Caco-2 (cell line): Measurements from ENCODE around the gene ULBP1. TPM values are rescaled to one million over a fixed set of nuclear protein-coding genes. Genes with fewer than 3 reads are reported as not detected.
"Not testable (repeated sequence)": the region's sequence is repeated elsewhere in the genome, so short reads cannot be mapped to it uniquely, and the experiment has no call there.

Experiments used
- BruUV-seq: library from RNA; stranded (reverse); fragments of 400-500 nt; replicated peaks from 2 replicates; lab custom pipeline; 2021; lab: Mats Ljungman, UMichigan
- CTCF ChIA-PET: fragments of 300-600 bp; sonication (Branson Sonifier 250); formaldehyde crosslinking; loops from one replicate; lab custom pipeline; 2022; ENCODE audit warnings: antibody characterized with exemption; lab: Charles Lee
- POLR2A ChIA-PET: fragments of 300-600 bp; sonication (Branson Sonifier 250); formaldehyde crosslinking; loops from one replicate; lab custom pipeline; 2022; ENCODE audit warnings: antibody characterized with exemption; lab: Charles Lee
- DNase-seq, 2 experiments: peaks; one replicate each; pipeline versions ENCODE4 v3.0.0 to v3.0.0-alpha.2; 2020 to 2022
- H3K27me3 ChIP-seq: replicated peaks from 2 replicates; pipeline ENCODE4 v1.6.0; 2011; ENCODE audit warnings: low read length; ENCODE audit not compliant: control insufficient read depth, insufficient read depth
- H3K36me3 ChIP-seq: 2 replicates; pipeline ENCODE4 v1.5.1; 2011; ENCODE audit warnings: low read length; ENCODE audit not compliant: control insufficient read depth, insufficient read depth
- H3K4me1 ChIP-seq: fragments of 250-450 bp; sonication (Bioruptor Pico); 2 replicates; pipeline ENCODE4 v1.5.1; 2020; ENCODE audit warnings: mild to moderate bottlenecking
- H3K4me3 ChIP-seq: 2 replicates; pipeline ENCODE4 v1.5.1; 2011; ENCODE audit warnings: low read depth, mild to moderate bottlenecking, control low read depth, low read length
- H3K9me3 ChIP-seq: fragments of 250-450 bp; sonication (Bioruptor Pico); 2 replicates; pipeline ENCODE4 v1.5.1; 2020; ENCODE audit warnings: mild to moderate bottlenecking, moderate library complexity
- H3K27ac Mint-ChIP-seq: one replicate; pipeline ENCODE4 v1.8.0; 2022; ENCODE audit warnings: mixed read lengths; ENCODE audit not compliant: unreplicated experiment
- H3K27me3 Mint-ChIP-seq: one replicate; pipeline ENCODE4 v1.8.0; 2022; ENCODE audit warnings: mixed read lengths; ENCODE audit not compliant: insufficient read depth, unreplicated experiment
- H3K36me3 Mint-ChIP-seq: one replicate; pipeline ENCODE4 v1.8.0; 2022; ENCODE audit warnings: mild to moderate bottlenecking, mixed read lengths; ENCODE audit not compliant: insufficient read depth, unreplicated experiment
- H3K4me1 Mint-ChIP-seq: one replicate; pipeline ENCODE4 v1.8.0; 2022; ENCODE audit warnings: low read depth, mixed read lengths; ENCODE audit not compliant: unreplicated experiment
- H3K4me3 Mint-ChIP-seq: one replicate; pipeline ENCODE4 v1.8.0; 2022; ENCODE audit warnings: mild to moderate bottlenecking, moderate library complexity, mixed read lengths; ENCODE audit not compliant: unreplicated experiment
- H3K9me3 Mint-ChIP-seq: one replicate; pipeline ENCODE4 v1.8.0; 2022; ENCODE audit warnings: mixed read lengths; ENCODE audit not compliant: unreplicated experiment
- intact Hi-C: fragments of 100-400 bp; cut with micrococcal nuclease; formaldehyde crosslinking; loops from one replicate; pipeline ENCODE4 v1.10.0; 2022; ENCODE audit not compliant: unreplicated experiment
- total RNA-seq: library from RNA; stranded (reverse); gene quantifications from 2 replicates; pipeline ENCODE4 v1.2.3, GENCODE V29; 2022
- TF ChIP-seq, protein P1 (sequence below), 2 experiments: fragments of 200-600 bp in 1 of 2; IDR thresholded peaks; 1 replicate in 1 of 2; 2 replicates in 1 of 2; pipeline versions ENCODE4 v1.5.1 to v1.8.0; 2011 to 2022; ENCODE audit warnings: antibody characterized with exemption in 1 of 2, control low read depth in 1 of 2, inconsistent platforms in 1 of 2, low read depth in 1 of 2, low read length in 1 of 2, mild to moderate bottlenecking in 1 of 2, moderate library complexity in 1 of 2; ENCODE audit not compliant: insufficient read depth in 1 of 2, severe bottlenecking in 1 of 2, unreplicated experiment in 1 of 2

Gene ULBP1
- total RNA-seq, 1 experiment from 2014 or later: 7.7 TPM

GRCh38 chr6:149935668-149936067 lies 28.1 kb upstream of the ULBP1 start:
- peaks cover 7% of the 10 kb centered on the region for H3K4me1 Mint-ChIP-seq
- H3K4me3 ChIP-seq: no peak overlapping the region
- peaks cover 32% of the 10 kb centered on the region for H3K27me3 Mint-ChIP-seq
- intact Hi-C loops: loop anchor here (10.0 kb wide), 1 partner anchor 399 kb away; no protein-coding TSS in a partner anchor
- ChIA-PET CTCF (no interaction called here), POLR2A (no interaction called here)
- DNase-seq: no peak
- no peaks in the 10 kb centered on the region for H3K36me3 Mint-ChIP-seq
- no TSS peak for BruUV-seq
- no peaks in the 10 kb centered on the region for H3K4me1 ChIP-seq
- TF ChIP-seq, protein P1, sequence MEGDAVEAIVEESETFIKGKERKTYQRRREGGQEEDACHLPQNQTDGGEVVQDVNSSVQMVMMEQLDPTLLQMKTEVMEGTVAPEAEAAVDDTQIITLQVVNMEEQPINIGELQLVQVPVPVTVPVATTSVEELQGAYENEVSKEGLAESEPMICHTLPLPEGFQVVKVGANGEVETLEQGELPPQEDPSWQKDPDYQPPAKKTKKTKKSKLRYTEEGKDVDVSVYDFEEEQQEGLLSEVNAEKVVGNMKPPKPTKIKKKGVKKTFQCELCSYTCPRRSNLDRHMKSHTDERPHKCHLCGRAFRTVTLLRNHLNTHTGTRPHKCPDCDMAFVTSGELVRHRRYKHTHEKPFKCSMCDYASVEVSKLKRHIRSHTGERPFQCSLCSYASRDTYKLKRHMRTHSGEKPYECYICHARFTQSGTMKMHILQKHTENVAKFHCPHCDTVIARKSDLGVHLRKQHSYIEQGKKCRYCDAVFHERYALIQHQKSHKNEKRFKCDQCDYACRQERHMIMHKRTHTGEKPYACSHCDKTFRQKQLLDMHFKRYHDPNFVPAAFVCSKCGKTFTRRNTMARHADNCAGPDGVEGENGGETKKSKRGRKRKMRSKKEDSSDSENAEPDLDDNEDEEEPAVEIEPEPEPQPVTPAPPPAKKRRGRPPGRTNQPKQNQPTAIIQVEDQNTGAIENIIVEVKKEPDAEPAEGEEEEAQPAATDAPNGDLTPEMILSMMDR (IDR thresholded peaks at IDR 0.05; ENCODE audit: insufficient read depth in 1 of 2, low read depth in 1 of 2, low read length in 1 of 2, severe bottlenecking in 1 of 2, unreplicated experiment in 1 of 2): no peak
- no peaks in the 10 kb centered on the region for H3K36me3 ChIP-seq
- H3K9me3 Mint-ChIP-seq: no peaks in the 10 kb centered on the region
- H3K27ac Mint-ChIP-seq: no peak overlapping the region
- no peak overlapping the region for H3K4me3 Mint-ChIP-seq
- no peaks in the 10 kb centered on the region; the same call in none of the 2 replicates for H3K27me3 ChIP-seq
- no peaks in the 10 kb centered on the region for H3K9me3 ChIP-seq

- no peaks in the 10 kb centered on the region for H3K36me3 ChIP-seq
- no peak overlapping the region for H3K27ac Mint-ChIP-seq
- H3K4me1 ChIP-seq: no peaks in the 10 kb centered on the region
- no peaks in the 10 kb centered on the region; the same call in none of the 2 replicates for H3K27me3 ChIP-seq
- H3K36me3 Mint-ChIP-seq: peaks cover 5% of the 10 kb centered on the region
- H3K9me3 Mint-ChIP-seq: no peaks in the 10 kb centered on the region
- ChIA-PET POLR2A (no interaction called here), CTCF (no interaction called here)
- no peak for DNase-seq
- peaks cover 7% of the 10 kb centered on the region for H3K4me1 Mint-ChIP-seq
- H3K9me3 ChIP-seq: no peaks in the 10 kb centered on the region
- TF ChIP-seq, protein P1 (IDR thresholded peaks at IDR 0.05; ENCODE audit: insufficient read depth in 1 of 2, low read depth in 1 of 2, low read length in 1 of 2, severe bottlenecking in 1 of 2, unreplicated experiment in 1 of 2): no peak
- BruUV-seq: no TSS peak
- H3K4me3 Mint-ChIP-seq: no peak overlapping the region
- intact Hi-C loops: loop anchor here (10.0 kb wide), 1 partner anchor 398 kb away; no protein-coding TSS in a partner anchor
- no peak overlapping the region for H3K4me3 ChIP-seq
- peaks cover 29% of the 10 kb centered on the region for H3K27me3 Mint-ChIP-seq
Observed at GRCh38 chr6:149936743-149937142, 27.0 kb upstream of the ULBP1 start.

DNA sequence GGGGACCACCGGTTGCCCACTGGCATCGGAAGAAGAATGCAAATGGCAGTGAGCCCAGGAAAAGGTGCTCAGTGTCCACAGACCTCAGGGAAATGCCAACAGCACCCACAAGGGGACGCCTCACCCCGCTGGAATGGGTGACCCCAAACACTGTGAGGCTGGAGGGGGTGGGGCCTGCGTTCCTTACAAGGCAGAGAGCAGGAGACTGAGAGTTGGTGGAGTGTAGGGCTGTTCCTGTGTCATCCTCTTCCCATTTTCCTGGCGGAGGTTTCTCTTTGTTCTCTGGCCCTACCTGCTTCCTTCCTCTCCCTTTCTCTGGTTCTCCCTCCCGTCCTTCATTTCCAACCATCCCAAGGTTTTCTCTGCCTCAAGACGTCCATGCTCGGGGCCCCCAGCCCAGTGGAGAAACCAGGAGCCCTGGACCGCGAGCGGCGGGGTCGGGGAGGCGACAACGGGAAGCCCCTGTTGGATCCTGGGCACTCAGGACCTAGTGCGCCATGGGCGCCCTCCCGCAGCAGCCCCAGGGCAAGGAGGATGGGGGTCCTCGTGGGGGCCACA lies 25.7 kb upstream of the ULBP1 start:
- H3K9me3 Mint-ChIP-seq, POLR2A ChIA-PET, H3K27ac Mint-ChIP-seq, H3K9me3 ChIP-seq, CTCF ChIA-PET, H3K4me1 ChIP-seq, BruUV-seq, H3K36me3 ChIP-seq, H3K36me3 Mint-ChIP-seq, H3K27me3 ChIP-seq, DNase-seq: not testable (repeated sequence)
- Mint-ChIP-seq H3K27me3 (peaks cover 29% of the 10 kb centered on the region), H3K4me1 (peaks cover 12% of the 10 kb centered on the region), H3K4me3 (peak overlapping the region; percentile 62)
- H3K4me3 ChIP-seq: peak overlapping the region; percentile 39
- intact Hi-C loops: loop anchor here (10.0 kb wide), 1 partner anchor 397 kb away; no protein-coding TSS in a partner anchor
